Measurements from ENCODE around the gene NDUFA11.

The NDUFA11 gene

DNA sequence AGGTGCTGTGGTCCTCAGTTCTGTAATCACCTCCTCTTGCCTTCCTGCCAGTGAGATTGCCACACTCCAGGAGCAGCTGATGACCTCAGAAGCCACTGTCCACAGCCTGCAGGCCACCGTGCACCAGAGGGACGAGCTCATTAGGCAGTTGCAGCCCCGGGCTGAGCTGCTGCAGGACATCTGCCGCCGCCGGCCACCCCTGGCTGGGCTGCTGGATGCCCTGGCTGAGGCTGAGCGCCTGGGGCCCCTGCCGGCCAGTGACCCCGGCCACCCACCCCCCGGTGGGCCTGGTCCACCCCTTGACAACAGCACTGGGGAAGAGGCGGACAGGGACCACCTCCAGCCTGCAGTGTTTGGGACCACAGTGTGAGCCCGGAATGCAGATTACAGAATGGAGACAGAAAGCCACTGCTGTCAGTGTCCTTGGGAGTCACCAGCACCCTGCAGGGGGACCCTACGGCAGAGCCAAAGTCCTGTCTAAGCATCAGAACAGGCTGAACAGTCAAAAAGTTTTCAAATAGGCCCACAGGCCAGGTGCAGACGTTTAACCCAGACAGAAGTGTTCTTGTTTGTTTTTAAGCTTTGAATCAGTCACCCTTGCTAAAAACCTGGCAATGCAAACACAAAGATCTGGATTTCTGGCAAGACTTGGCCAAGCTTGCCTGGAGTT, 5.3 kb upstream of the NDUFA11 start:
- no peak for DNase-seq (ENCODE audit: low read depth, low spot score)

- no peak for DNase-seq (ENCODE audit: low read depth, low spot score)
Observed at GRCh38 chr19:5907241-5907640, 3.7 kb upstream of the NDUFA11 start.

- no peak for DNase-seq (ENCODE audit: low read depth, low spot score)
Observed at GRCh38 chr19:5905114-5905778, 1.7 kb upstream of the NDUFA11 start.

GRCh38 chr19:5904352-5905113, 943 bp upstream of the NDUFA11 start, which contains the start of gene VMAC:
Gene VMAC, plus strand, starts transcription at chr19:5904872. Its CDS starts 19 bp downstream, at chr19:5904891.
- peak; percentile 100 for DNase-seq (ENCODE audit: low read depth, low spot score)

DNA sequence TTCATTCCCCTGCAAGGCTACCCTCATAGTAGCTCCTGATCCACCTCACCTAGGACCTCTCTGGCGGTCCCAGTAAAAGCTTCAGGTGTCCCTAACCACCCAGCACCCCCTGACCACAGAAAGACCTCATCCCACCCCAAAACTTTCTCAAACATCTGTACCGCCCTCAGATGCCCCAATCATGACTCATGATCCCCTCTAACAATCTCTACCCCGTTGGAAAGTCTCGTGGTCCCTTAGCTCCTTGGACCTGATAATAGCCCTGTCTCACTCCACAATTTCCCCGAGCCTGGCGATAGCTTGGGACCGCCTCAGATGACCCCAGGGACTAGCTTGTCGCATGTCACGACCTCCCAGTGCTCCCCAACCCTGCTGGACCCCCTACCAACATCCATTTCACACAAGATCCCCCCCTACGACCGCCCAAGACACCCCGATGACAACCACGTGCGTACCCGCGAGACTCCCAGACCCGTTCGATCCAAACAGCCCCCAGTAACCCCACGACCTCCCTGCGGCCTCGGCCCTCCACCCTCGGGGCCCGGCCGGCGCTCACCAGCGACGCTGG, 450 bp downstream of the NDUFA11 start:
- no peak for DNase-seq (ENCODE audit: low read depth, low spot score)

GRCh38 chr19:5900976-5901375, 2.6 kb downstream of the NDUFA11 start:
- no peak for DNase-seq (ENCODE audit: low read depth, low spot score)

DNA sequence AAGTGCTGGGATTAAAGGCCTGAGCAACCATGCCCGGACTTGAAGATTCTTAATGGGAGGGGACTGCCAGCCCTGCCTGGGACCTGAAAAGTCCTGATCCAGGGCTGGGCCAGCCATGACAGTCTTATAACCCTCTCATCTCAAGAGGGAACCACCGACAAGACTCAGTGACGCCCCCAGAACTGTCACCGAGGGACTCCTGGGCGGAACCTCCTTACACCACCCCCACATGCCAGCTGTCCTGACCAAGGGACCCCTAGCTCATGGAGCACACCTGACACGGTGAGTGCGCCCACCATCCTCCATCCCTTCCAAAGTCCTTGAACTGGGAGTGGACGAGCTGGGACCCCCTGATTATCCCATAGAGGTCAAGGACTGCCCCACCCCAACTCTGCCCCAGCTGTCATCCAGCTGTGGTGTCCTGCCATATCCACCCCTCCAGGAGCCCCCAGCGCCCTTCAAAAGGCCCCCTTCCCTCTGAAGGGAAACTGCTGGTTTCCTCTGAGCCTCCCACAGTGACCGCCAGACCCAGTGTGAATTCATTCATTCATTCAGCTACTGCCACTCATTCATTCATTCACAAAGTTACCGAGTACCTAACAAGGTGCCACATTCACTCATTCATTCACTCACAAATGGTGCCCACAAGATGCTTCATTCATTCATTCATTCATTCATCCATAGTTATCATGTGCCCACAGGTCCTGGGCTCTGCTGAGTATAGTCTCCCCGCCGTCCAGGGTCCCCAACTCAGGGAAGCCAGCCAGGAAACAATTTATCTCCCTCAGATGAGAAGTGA, 3.7 kb downstream of the NDUFA11 start:
- no peak for DNase-seq (ENCODE audit: low read depth, low spot score)

DNA sequence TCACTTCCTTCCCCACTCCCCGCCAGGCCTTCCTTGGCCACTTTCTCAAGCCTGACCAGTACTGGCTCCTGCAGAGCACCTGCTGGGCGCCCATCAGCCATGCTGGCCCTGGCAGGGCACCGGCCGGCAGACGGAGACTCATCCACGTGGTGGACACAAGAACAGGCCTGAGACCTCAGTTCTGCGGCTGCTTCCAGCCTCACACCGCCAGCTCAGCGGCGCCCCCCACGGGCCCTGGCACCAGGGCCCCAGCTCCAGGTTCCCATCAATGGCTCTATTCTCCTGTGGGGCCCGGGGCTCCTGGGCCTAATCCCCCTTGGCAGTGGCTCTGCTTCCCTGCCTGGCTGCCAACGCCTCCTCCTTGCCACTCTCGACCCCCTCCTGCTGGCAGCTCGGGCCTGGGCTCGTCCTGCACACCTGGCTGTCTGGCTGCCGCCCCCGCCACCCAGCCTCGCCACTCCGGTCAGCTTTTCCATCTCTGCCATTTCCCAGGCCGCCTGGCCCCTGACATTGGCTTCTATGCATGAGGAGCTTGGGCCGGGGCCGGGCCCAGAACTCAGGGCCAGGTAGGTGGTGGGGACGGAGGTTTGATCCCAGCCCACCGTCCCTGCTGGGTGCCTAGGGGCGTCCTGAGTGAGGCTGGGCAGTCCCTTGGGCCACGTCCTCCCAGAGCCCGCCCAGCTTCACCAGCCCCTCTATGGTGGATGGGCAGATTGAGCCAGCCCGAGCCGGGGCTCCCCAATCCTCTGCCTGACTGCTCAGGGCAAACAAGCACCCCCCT, 6.2 kb downstream of the NDUFA11 start:
- no peak for DNase-seq (ENCODE audit: low read depth, low spot score)

GRCh38 chr19:5896365-5897076, 7.1 kb downstream of the NDUFA11 start:
- DNase-seq (ENCODE audit: low read depth, low spot score), result no peak

DNA sequence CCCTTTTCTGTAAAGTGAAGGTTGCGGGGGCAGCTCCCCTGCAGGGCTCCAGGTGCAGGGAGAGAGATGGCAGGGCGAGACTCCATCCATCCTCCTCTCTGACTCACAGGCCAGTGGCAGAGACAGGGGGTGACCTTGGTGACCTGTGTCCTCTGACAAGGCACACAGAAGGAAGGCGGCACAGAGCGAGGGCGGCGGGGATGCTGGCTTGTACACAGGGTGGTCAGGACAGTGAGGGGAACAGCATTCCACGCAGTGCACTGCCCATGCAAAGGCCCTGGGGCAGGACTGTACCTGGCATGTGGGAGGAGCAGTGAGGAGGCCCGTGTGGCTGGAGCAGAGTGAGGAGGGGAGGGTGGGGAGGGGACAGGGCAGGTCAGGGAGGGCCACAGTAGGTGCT, 7.7 kb downstream of the NDUFA11 start:
- DNase-seq (ENCODE audit: low read depth, low spot score), result no peak

- no peak for DNase-seq (ENCODE audit: low read depth, low spot score)
Observed at GRCh38 chr19:5895409-5895808, 8.2 kb downstream of the NDUFA11 start.

- no peak for DNase-seq (ENCODE audit: low read depth, low spot score)
Observed at GRCh38 chr19:5894704-5895349, 8.8 kb downstream of the NDUFA11 start.

DNA sequence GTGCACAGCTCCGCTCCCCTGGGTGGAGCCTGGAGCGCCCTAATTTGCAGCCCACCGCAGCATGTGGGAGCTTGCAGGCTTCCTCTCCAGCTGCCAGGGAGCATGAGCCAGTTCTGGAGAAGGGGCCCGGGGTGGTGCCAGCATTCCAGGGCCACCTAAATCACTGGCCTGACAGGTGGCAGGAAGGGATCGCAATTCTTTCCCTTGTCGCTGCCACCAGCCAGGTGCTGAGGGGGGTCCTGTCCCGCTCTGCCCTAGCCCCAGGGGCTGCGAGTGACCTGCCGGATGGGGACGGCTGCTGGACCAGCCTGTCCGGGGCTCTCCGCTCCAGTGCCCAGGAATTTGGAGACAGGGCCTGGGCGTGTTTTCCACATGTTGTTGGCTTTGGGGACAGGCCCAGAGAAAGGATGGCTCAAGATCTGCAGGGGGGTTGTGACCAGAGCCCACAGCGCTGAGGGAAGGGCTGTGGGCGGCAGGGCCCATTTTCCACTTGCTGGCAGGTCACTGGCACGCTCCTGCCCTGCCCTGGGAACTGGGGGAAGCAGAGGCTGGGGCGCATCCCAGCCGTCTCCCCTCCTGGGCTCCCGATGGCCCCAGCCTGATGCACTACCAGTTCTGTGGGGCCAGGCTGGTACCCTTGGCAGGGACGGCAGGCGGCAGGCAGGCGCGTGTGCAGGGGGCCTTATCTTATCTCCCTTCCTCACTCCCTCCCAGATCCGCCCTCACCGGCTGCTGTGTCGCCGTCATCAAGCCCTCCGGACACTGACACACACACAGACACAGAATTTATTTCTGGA, 9.5 kb downstream of the NDUFA11 start:
- DNase-seq (ENCODE audit: low read depth, low spot score), result no peak

GRCh38 chr19:5893296-5893903, 10.2 kb downstream of the NDUFA11 start:
- no peak for DNase-seq (ENCODE audit: low read depth, low spot score)

GRCh38 chr19:5892772-5893275, 10.8 kb downstream of the NDUFA11 start:
- DNase-seq (ENCODE audit: low read depth, low spot score), result no peak

- DNase-seq (ENCODE audit: low read depth, low spot score), result no peak
Observed at GRCh38 chr19:5891938-5892771, 11.4 kb downstream of the NDUFA11 start.

DNA sequence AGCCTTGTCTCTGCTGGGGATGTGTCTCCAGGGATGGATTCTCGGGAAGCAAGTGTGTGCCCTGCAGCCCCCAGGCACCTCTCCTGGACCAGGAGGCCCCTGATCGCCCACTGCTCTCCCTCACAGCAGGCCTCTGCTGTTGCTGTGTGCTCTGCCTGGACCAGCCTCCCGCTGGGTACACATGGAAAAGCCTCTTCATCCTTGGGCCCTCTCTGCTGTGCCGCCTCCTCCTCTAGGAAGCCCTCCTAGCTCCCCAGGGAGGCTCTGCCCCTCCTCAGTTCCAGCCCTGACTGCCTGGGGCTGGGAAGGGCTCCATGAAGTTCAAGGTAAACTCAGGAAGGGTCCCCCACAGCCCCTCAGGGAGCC, 12.0 kb downstream of the NDUFA11 start:
- no peak for DNase-seq (ENCODE audit: low read depth, low spot score)

Measured in activated CD4-positive, CD25-positive, alpha-beta regulatory T cell treated with anti-CD3 and anti-CD28 coated beads, Interleukin-2, amount 50 U/mL, for 16 hours (primary cell).